Thoracic aorta endothelial cell (primary cell): ENCODE data around the gene ARL4D. TPM values are rescaled to one million over a fixed set of nuclear protein-coding genes. Genes with fewer than 3 reads are reported as not detected.

Experiments used
- small RNA-seq: library from RNA; depleted of rRNA; stranded (forward); fragments of <200 nt; gene quantifications from one replicate; pipeline ENCODE3, GENCODE V24; 2012
- total RNA-seq: library from RNA; depleted of rRNA; stranded (reverse); fragments of >200 nt; gene quantifications from 2 replicates; pipeline ENCODE4 v1.2.3, GENCODE V29; 2012

ARL4D gene
- 5.3 and 5.5 TPM in 2 replicates for total RNA-seq

GRCh38 chr17:43398724-43399595 lies at the start of gene ARL4D:
ARL4D (plus strand) TSS chr17:43398993; CDS start chr17:43399733, 740 bp downstream.

Small RNA genes within 50 kb of the gene (small RNA-seq; reads per million reads assigned to genes)
- not detected for gene RNU6-1137P
- not detected for gene RNU6-406P
- gene RNU6-470P = not detected

Other genes starting within 250 kb of the ARL4D start
- 89.5 and 109 TPM in 2 replicates for gene NBR1, start 227.8 kb upstream of the ARL4D start, total RNA-seq
- gene TMEM106A, start 187.1 kb upstream of the ARL4D start, total RNA-seq = 5.7 and 6.5 TPM in 2 replicates
- not detected in 2 replicates for gene CCDC200, start 170.4 kb upstream of the ARL4D start, total RNA-seq
- gene RNU2-1, start 165.0 kb upstream of the ARL4D start, total RNA-seq = not detected in 2 replicates
- gene DHX8, start 85.0 kb downstream of the ARL4D start, total RNA-seq = 55.1 and 59.6 TPM in 2 replicates
- gene ETV4, start 147.3 kb downstream of the ARL4D start, total RNA-seq = 15.6 and 27.8 TPM in 2 replicates